Vagina (tissue), 2 donors: ENCODE data around the gene TRPM1. TPM values are rescaled to one million over a fixed set of nuclear protein-coding genes. Genes with fewer than 3 reads are reported as not detected.

Source experiments
- DNase-seq, 2 donors: peaks; one replicate each; pipeline ENCODE4 v3.0.0-alpha.2; 2017; ENCODE audit errors: extremely low spot score in 2 of 2
- H3K27ac ChIP-seq: fragments of 200-600 bp; sonication (generic); one replicate; pipeline ENCODE4 v1.5.1; 2019
- H3K27me3 ChIP-seq: fragments of 200-600 bp; sonication (generic); one replicate; pipeline ENCODE4 v1.5.1; 2019
- H3K36me3 ChIP-seq, 2 donors: fragments of 200-600 bp; sonication (generic); one replicate each; pipeline ENCODE4 v1.5.1; 2017 to 2019
- H3K4me1 ChIP-seq: fragments of 200-600 bp; sonication (generic); one replicate; pipeline ENCODE4 v1.5.1; 2019
- H3K4me3 ChIP-seq, 2 donors: fragments of 200-600 bp; sonication (generic); 1 replicate in 1 of 2; 2 replicates in 1 of 2; pipeline ENCODE4 v1.5.1; 2016 to 2019
- H3K9me3 ChIP-seq: fragments of 200-600 bp; sonication (generic); one replicate; pipeline ENCODE4 v1.5.1; 2019
- CTCF ChIP-seq, 3 experiments: fragments of 450-650 bp in 2 of 3; fragments of 200-600 bp in 1 of 3; sonication (generic) in 1 of 3; IDR thresholded peaks; one replicate each; pipeline ENCODE4 v1.5.1; 2017 to 2019; ENCODE audit warnings: antibody characterized with exemption in 3 of 3, mild to moderate bottlenecking in 2 of 3, moderate library complexity in 2 of 3
- POLR2A ChIP-seq, 2 donors: fragments of 450-650 bp; IDR thresholded peaks; one replicate each; pipeline ENCODE4 v1.6.1; 2017; ENCODE audit warnings: antibody characterized with exemption in 2 of 2, mild to moderate bottlenecking in 2 of 2, moderate library complexity in 2 of 2
- POLR2AphosphoS5 ChIP-seq, 2 donors: sonication (generic); formaldehyde crosslinking; IDR thresholded peaks; one replicate each; pipeline ENCODE4 v1.9.0; 2017; ENCODE audit warnings: antibody characterized with exemption in 2 of 2, mild to moderate bottlenecking in 2 of 2, low read depth in 1 of 2; ENCODE audit not compliant: insufficient read depth in 1 of 2
- intact Hi-C: fragments of 100-400 bp; cut with DNase I; formaldehyde crosslinking; loops from one replicate; pipeline ENCODE4 v1.15.1; 2023
- total RNA-seq: library from RNA; depleted of rRNA; stranded (reverse); fragments of >200 nt; gene quantifications from one replicate; pipeline ENCODE4 v1.2.3, GENCODE V29; 2016

TRPM1 gene
- total RNA-seq, 1 donor from 2014 or later, result not detected

GRCh38 chr15:31148297-31149087 lies 47.0 kb upstream of the TRPM1 start:
- Histone ChIP-seq H3K9me3 (no peaks in the 10 kb centered on the region), H3K27ac (no peak overlapping the region), H3K36me3 (no peaks in the 10 kb centered on the region), H3K27me3 (no peaks in the 10 kb centered on the region), H3K4me3 (no peak overlapping the region), H3K4me1 (peaks cover 2% of the 10 kb centered on the region)
- TF ChIP-seq POLR2A (IDR thresholded peaks at IDR 0.05) (no peak), CTCF (IDR thresholded peaks at IDR 0.05) (no peak), POLR2AphosphoS5 (IDR thresholded peaks at IDR 0.05; ENCODE audit: insufficient read depth in 1 of 2, low read depth in 1 of 2) (no peak)
- peak; percentile 76 to 77 for DNase-seq
- intact Hi-C loops, result no loop called here

- H3K9me3 ChIP-seq, result no peaks in the 10 kb centered on the region
- TF ChIP-seq CTCF (IDR thresholded peaks at IDR 0.05) (no peak), POLR2A (IDR thresholded peaks at IDR 0.05) (no peak), POLR2AphosphoS5 (IDR thresholded peaks at IDR 0.05; ENCODE audit: insufficient read depth in 1 of 2, low read depth in 1 of 2) (no peak)
- no peak overlapping the region for H3K27ac ChIP-seq
- peaks cover 6% of the 10 kb centered on the region for H3K4me1 ChIP-seq
- H3K27me3 ChIP-seq, result no peaks in the 10 kb centered on the region
- intact Hi-C loops, result no loop called here
- no peak overlapping the region for H3K4me3 ChIP-seq
- DNase-seq, result no peak
- H3K36me3 ChIP-seq, result no peaks in the 10 kb centered on the region
Observed at GRCh38 chr15:31147944-31148296, 46.4 kb upstream of the TRPM1 start.

GRCh38 chr15:31147456-31147855 lies 45.9 kb upstream of the TRPM1 start:
- peak in 1 of 2 donors; percentile 60 for DNase-seq

GRCh38 chr15:31145271-31145911 lies 43.9 kb upstream of the TRPM1 start:
- H3K27me3 ChIP-seq, result no peaks in the 10 kb centered on the region
- DNase-seq, result no peak
- intact Hi-C loops, result no loop called here
- no peaks in the 10 kb centered on the region for H3K9me3 ChIP-seq
- peaks cover 6% of the 10 kb centered on the region for H3K4me1 ChIP-seq
- H3K27ac ChIP-seq, result no peak overlapping the region
- H3K36me3 ChIP-seq, result no peaks in the 10 kb centered on the region
- H3K4me3 ChIP-seq, result no peak overlapping the region
- TF ChIP-seq CTCF (IDR thresholded peaks at IDR 0.05), result no peak
- TF ChIP-seq POLR2AphosphoS5 (IDR thresholded peaks at IDR 0.05; ENCODE audit: insufficient read depth in 1 of 2, low read depth in 1 of 2), result no peak

More at GRCh38 chr15:31147456-31147855, 45.9 kb upstream of the TRPM1 start:
- no peaks in the 10 kb centered on the region for H3K36me3 ChIP-seq
- H3K4me3 ChIP-seq, result no peak overlapping the region
- intact Hi-C loops, result no loop called here
- H3K27me3 ChIP-seq, result no peaks in the 10 kb centered on the region
- no peak overlapping the region for H3K27ac ChIP-seq
- H3K9me3 ChIP-seq, result no peaks in the 10 kb centered on the region
- no peak for TF ChIP-seq POLR2AphosphoS5 (IDR thresholded peaks at IDR 0.05; ENCODE audit: insufficient read depth in 1 of 2, low read depth in 1 of 2)
- no peak for TF ChIP-seq CTCF (IDR thresholded peaks at IDR 0.05)
- no peak for TF ChIP-seq POLR2A (IDR thresholded peaks at IDR 0.05)
- peaks cover 6% of the 10 kb centered on the region for H3K4me1 ChIP-seq

- intact Hi-C loops, result no loop called here
- Histone ChIP-seq H3K9me3 (no peaks in the 10 kb centered on the region), H3K4me3 (no peak overlapping the region), H3K27ac (no peak overlapping the region), H3K4me1 (peaks cover 6% of the 10 kb centered on the region), H3K27me3 (no peaks in the 10 kb centered on the region), H3K36me3 (no peaks in the 10 kb centered on the region)
- TF ChIP-seq POLR2AphosphoS5 (IDR thresholded peaks at IDR 0.05; ENCODE audit: insufficient read depth in 1 of 2, low read depth in 1 of 2), result no peak
- TF ChIP-seq POLR2A (IDR thresholded peaks at IDR 0.05), result no peak
- TF ChIP-seq CTCF (IDR thresholded peaks at IDR 0.05), result no peak
- DNase-seq, result no peak
Observed at GRCh38 chr15:31141792-31142191, 40.3 kb upstream of the TRPM1 start.
